Hepatocyte (in vitro differentiated cells): Measurements from ENCODE around the gene GARIN5B. TPM values are rescaled to one million over a fixed set of nuclear protein-coding genes. Genes with fewer than 3 reads are reported as not detected.

ENCODE experiments used
- DNase-seq: peaks from one replicate; pipeline ENCODE4 v3.0.0-alpha.2; 2016; ENCODE audit warnings: low spot score
- H2AFZ ChIP-seq: fragments of 200-600 bp; sonication (generic); 2 replicates; pipeline ENCODE4 v1.6.0; 2016; ENCODE audit warnings: antibody characterized with exemption, mild to moderate bottlenecking
- H3K27ac ChIP-seq: fragments of 200-600 bp; sonication (generic); 2 replicates; pipeline ENCODE4 v1.5.1; 2016; ENCODE audit warnings: mild to moderate bottlenecking
- H3K27me3 ChIP-seq: fragments of 200-600 bp; sonication (generic); 2 replicates; pipeline ENCODE4 v1.6.1; 2016
- H3K36me3 ChIP-seq: fragments of 200-600 bp; sonication (generic); replicated peaks from 2 replicates; pipeline ENCODE4 v1.5.1; 2016; ENCODE audit warnings: low read depth; ENCODE audit not compliant: insufficient read depth
- H3K4me1 ChIP-seq: fragments of 200-600 bp; sonication (generic); 2 replicates; pipeline ENCODE4 v1.5.1; 2016; ENCODE audit warnings: mild to moderate bottlenecking, moderate library complexity; ENCODE audit not compliant: insufficient read depth
- H3K4me2 ChIP-seq: fragments of 200-600 bp; sonication (generic); 2 replicates; pipeline ENCODE4 v1.6.0; 2016
- H3K4me3 ChIP-seq: fragments of 200-600 bp; sonication (generic); 2 replicates; pipeline ENCODE4 v1.5.1; 2016; ENCODE audit warnings: mild to moderate bottlenecking
- H3K79me2 ChIP-seq: fragments of 200-600 bp; sonication (generic); 2 replicates; pipeline ENCODE4 v1.6.0; 2017; ENCODE audit warnings: mild to moderate bottlenecking
- H3K9me2 ChIP-seq: fragments of 200-600 bp; sonication (generic); replicated peaks from 2 replicates; pipeline ENCODE4 v1.6.0; 2017; ENCODE audit warnings: mild to moderate bottlenecking; ENCODE audit not compliant: insufficient read depth
- H3K9me3 ChIP-seq: fragments of 200-600 bp; sonication (generic); 2 replicates; pipeline ENCODE4 v1.5.1; 2016; ENCODE audit warnings: low read depth, mild to moderate bottlenecking
- H4K20me1 ChIP-seq: fragments of 200-600 bp; sonication (generic); 2 replicates; pipeline ENCODE4 v1.6.0; 2016; ENCODE audit warnings: mild to moderate bottlenecking; ENCODE audit not compliant: insufficient read depth, poor library complexity, severe bottlenecking
- EZH2 ChIP-seq: fragments of 200-600 bp; sonication (generic); IDR thresholded peaks from 2 replicates; pipeline ENCODE4 v1.6.1; 2016; ENCODE audit warnings: antibody characterized with exemption, mild to moderate bottlenecking, borderline replicate concordance
- EZH2phosphoT487 ChIP-seq: fragments of 200-600 bp; sonication (generic); IDR thresholded peaks from one replicate; pipeline ENCODE4 v1.6.1; 2018; ENCODE audit warnings: antibody characterized with exemption, mild to moderate bottlenecking, low read depth, moderate library complexity; ENCODE audit not compliant: unreplicated experiment, severe bottlenecking
- WGBS: methylation state at CpG from one replicate; pipeline ENCODE4 v1.1.6; 2016; ENCODE audit warnings: low lambda C conversion rate; ENCODE audit errors: missing lambda C conversion rate; 5-methylcytosine and 5-hydroxymethylcytosine counted together
- polyA plus RNA-seq: library from polyadenylated mRNA; unstranded; fragments of >200 nt; fragmentation: Nextera tagmentation; extraction: Ambion mirVana; gene quantifications from 2 replicates; pipeline ENCODE4 v1.2.1, GENCODE V29; 2016
- total RNA-seq: library from RNA; depleted of rRNA; stranded (reverse); fragments of >200 nt; gene quantifications from 2 replicates; pipeline ENCODE4 v1.2.3, GENCODE V29; 2014
- TF ChIP-seq, protein P1 (sequence below): fragments of 200-600 bp; sonication (generic); IDR thresholded peaks from 2 replicates; pipeline ENCODE4 v1.5.1; 2016; ENCODE audit warnings: antibody characterized with exemption, mild to moderate bottlenecking; ENCODE audit not compliant: poor library complexity

Gene GARIN5B
- total and polyA plus RNA-seq, 2 experiments from 2014 or later, result 0.18 TPM; not detected in 1

- Histone ChIP-seq H3K79me2 (no peaks in the 10 kb centered on the region), H3K4me1 (no peaks in the 10 kb centered on the region), H3K4me3 (no peak overlapping the region), H3K27ac (no peak overlapping the region), H3K9me3 (no peaks in the 10 kb centered on the region), H3K27me3 (no peaks in the 10 kb centered on the region), H2AFZ (no peak overlapping the region), H3K4me2 (no peak overlapping the region), H4K20me1 (no peaks in the 10 kb centered on the region), H3K36me3 (no peaks in the 10 kb centered on the region), H3K9me2 (no peaks in the 10 kb centered on the region)
- TF ChIP-seq EZH2phosphoT487 (no peak), EZH2 (no peak)
- TF ChIP-seq, protein P1, sequence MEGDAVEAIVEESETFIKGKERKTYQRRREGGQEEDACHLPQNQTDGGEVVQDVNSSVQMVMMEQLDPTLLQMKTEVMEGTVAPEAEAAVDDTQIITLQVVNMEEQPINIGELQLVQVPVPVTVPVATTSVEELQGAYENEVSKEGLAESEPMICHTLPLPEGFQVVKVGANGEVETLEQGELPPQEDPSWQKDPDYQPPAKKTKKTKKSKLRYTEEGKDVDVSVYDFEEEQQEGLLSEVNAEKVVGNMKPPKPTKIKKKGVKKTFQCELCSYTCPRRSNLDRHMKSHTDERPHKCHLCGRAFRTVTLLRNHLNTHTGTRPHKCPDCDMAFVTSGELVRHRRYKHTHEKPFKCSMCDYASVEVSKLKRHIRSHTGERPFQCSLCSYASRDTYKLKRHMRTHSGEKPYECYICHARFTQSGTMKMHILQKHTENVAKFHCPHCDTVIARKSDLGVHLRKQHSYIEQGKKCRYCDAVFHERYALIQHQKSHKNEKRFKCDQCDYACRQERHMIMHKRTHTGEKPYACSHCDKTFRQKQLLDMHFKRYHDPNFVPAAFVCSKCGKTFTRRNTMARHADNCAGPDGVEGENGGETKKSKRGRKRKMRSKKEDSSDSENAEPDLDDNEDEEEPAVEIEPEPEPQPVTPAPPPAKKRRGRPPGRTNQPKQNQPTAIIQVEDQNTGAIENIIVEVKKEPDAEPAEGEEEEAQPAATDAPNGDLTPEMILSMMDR, result no peak
- DNase-seq, result no peak
- WGBS, result 83% methylated on average over 7 of the region's 7 CpGs
Measured at GRCh38 chr19:55310498-55310897, 52.6 kb downstream of the GARIN5B start.

DNA sequence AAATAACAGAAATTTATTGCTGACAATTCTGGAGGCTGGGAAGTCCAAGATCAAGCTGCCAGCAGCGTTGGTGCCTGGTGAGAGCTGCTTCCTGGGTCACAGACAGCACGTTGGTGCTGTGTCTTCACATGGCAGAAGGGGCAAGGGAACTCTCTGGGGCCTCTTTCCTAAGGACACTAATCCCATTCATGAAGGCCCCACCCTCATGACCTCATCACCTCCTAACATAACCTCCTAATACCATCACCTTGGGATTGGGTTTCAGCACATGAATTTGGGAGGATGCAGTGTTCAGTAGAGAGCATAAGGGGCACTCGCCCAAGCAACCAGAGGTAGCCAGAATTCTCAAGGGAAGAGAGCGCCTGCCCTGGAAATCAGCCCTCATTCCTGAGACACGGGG lies 53.6 kb downstream of the GARIN5B start:
- Histone ChIP-seq H2AFZ (no peak overlapping the region), H3K4me1 (no peaks in the 10 kb centered on the region), H3K27ac (no peak overlapping the region), H3K27me3 (no peaks in the 10 kb centered on the region), H3K9me3 (no peaks in the 10 kb centered on the region), H4K20me1 (no peaks in the 10 kb centered on the region), H3K4me3 (no peak overlapping the region), H3K4me2 (no peak overlapping the region), H3K36me3 (no peaks in the 10 kb centered on the region), H3K79me2 (no peaks in the 10 kb centered on the region), H3K9me2 (no peaks in the 10 kb centered on the region)
- DNase-seq, result no peak
- no peak for TF ChIP-seq EZH2
- TF ChIP-seq, protein P1, result no peak
- no peak for TF ChIP-seq EZH2phosphoT487
- 91% methylated on average over 5 of the region's 5 CpGs for WGBS

DNA sequence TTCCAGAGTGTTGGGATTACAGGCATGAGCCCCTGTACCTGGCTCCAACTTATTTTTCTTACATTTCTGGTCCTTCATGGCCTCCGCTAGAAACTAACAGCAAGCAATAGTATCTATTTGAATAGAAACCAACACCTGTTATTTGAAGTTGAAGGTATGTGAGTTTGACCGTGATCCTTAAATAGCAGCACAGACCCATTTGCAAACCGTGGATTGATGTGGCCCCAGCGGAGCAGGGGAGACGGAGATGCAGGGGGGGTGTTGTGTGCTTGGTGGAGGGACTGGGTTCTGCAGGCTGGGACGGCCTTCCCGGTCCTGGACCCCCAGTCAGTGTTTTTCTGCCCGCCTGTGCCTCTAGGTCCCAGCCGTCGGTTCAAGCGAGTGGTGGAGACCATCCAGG lies 54.8 kb downstream of the GARIN5B start:
- H4K20me1 ChIP-seq, result no peaks in the 10 kb centered on the region

More for the DNA sequence above, 54.8 kb downstream of the GARIN5B start:
- no peak overlapping the region for H2AFZ ChIP-seq
- H3K4me3 ChIP-seq, result no peak overlapping the region
- H3K27me3 ChIP-seq, result no peaks in the 10 kb centered on the region
- H3K79me2 ChIP-seq, result no peaks in the 10 kb centered on the region
- no peaks in the 10 kb centered on the region for H3K9me3 ChIP-seq
- no peaks in the 10 kb centered on the region for H3K36me3 ChIP-seq
- WGBS, result 95% methylated on average over 11 of the region's 11 CpGs
- H3K27ac ChIP-seq, result no peak overlapping the region
- H3K4me2 ChIP-seq, result no peak overlapping the region
- DNase-seq, result no peak
- TF ChIP-seq EZH2 (no peak), EZH2phosphoT487 (no peak)
- TF ChIP-seq, protein P1, result no peak
- H3K4me1 ChIP-seq, result no peaks in the 10 kb centered on the region
- H3K9me2 ChIP-seq, result no peaks in the 10 kb centered on the region
